Heart left ventricle (tissue), 13 donors: ENCODE data around the gene JTB.

ENCODE experiments used
- POLR2A ChIP-seq, 2 donors: fragments of 450-650 bp; IDR thresholded peaks; one replicate each; pipeline ENCODE4 v1.6.1; 2017; ENCODE audit warnings: antibody characterized with exemption in 2 of 2, mild to moderate bottlenecking in 2 of 2, moderate library complexity in 2 of 2
- TF ChIP-seq, protein P1 (sequence below), 12 donors: fragments of 200-600 bp; sonication (generic) in 4 of 12; IDR thresholded peaks; one replicate each; pipeline versions ENCODE4 v1.5.0 to v1.8.0; 2018 to 2022; ENCODE audit warnings: antibody characterized with exemption in 12 of 12, mild to moderate bottlenecking in 5 of 12
- donor health status: ischemic (EF 13 %, LVEDD 7.1; RV severe dilation, severe dysfunction).
- donor health status: DM: no; HTN: yes; CAD: no.
- donor health status: DM: no; HTN: no; CAD: no.
- donor health status: ischemic (EF 25% LVEDD 6.9; RV normal size, moderate dysfunction).
- donor health status: ischemic (EF 25% LVEDD 5.7; RV mildly dilated, moderate dysfunction).
- donor health status: ischemic (EF 35%, LVEDD 5.7; RV mildly dilated, moderate dysfunction).
- donor health status: nonischemic (EF 11% LVEDD 7.7; RV severe dilation, severe dysfunction).
- donor health status: DM: yes; HTN: yes; CAD: no.
- donor health status: PGD.
- donor health status: ischemic (EF 29% LVEDD 5.4; RV normal size, mild dysfunction).
- donor health status: nonischemic (EF 23%, LVEDD 6.1; RV moderate dilation, normal function).

DNA sequence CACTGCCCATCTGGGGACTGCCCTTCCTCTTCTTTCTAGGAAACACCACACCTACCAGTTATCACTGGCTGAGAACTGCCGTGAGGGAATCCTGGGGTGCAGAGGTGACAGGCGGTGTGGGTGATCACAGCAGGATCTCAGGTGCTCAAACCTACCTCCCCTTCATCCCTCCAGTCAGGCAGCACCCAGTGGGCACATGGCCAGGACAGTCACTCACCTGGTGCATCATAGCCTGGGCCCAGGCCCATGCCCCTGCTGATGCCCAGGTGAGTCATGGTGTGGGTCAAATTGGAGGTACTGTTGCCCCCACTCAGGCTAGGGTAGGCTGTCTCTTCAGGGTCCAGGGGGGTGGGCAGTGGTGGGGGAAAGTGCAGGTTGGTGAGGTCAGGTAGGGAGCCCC, 25.7 kb downstream of the JTB start:
- TF ChIP-seq, protein P1, sequence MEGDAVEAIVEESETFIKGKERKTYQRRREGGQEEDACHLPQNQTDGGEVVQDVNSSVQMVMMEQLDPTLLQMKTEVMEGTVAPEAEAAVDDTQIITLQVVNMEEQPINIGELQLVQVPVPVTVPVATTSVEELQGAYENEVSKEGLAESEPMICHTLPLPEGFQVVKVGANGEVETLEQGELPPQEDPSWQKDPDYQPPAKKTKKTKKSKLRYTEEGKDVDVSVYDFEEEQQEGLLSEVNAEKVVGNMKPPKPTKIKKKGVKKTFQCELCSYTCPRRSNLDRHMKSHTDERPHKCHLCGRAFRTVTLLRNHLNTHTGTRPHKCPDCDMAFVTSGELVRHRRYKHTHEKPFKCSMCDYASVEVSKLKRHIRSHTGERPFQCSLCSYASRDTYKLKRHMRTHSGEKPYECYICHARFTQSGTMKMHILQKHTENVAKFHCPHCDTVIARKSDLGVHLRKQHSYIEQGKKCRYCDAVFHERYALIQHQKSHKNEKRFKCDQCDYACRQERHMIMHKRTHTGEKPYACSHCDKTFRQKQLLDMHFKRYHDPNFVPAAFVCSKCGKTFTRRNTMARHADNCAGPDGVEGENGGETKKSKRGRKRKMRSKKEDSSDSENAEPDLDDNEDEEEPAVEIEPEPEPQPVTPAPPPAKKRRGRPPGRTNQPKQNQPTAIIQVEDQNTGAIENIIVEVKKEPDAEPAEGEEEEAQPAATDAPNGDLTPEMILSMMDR (IDR thresholded peaks at IDR 0.05): no peak
- TF ChIP-seq POLR2A (IDR thresholded peaks at IDR 0.05): no peak
